Measurements from ENCODE around the gene B4GALT6.

Gene B4GALT6

GRCh38 chr18:31618801-31619200 is 65.6 kb downstream of the B4GALT6 start:
- no peak for TF ChIP-seq CTCF (IDR thresholded peaks at IDR 0.05)

GRCh38 chr18:31617031-31617717 is 67.2 kb downstream of the B4GALT6 start:
- no peak for TF ChIP-seq CTCF (IDR thresholded peaks at IDR 0.05)

More at GRCh38 chr18:31618801-31619200, 65.6 kb downstream of the B4GALT6 start:
- no peak overlapping the region for H3K4me3 ChIP-seq (ENCODE audit: low read depth in 1 of 2, low read length in 1 of 2)
- no peaks in the 10 kb centered on the region for H3K4me1 ChIP-seq (ENCODE audit: control insufficient read depth in 1 of 2, insufficient read depth in 1 of 2, low read depth in 1 of 2, low read length in 1 of 2)
- no peaks in the 10 kb centered on the region for H3K27me3 ChIP-seq
- H3K27ac ChIP-seq: no peak overlapping the region
- H3K36me3 ChIP-seq: no peaks in the 10 kb centered on the region
- H3K9me3 ChIP-seq: no peaks in the 10 kb centered on the region

GRCh38 chr18:31616586-31616985 is 67.8 kb downstream of the B4GALT6 start:
- no peaks in the 10 kb centered on the region for H3K9me3 ChIP-seq
- H3K27ac ChIP-seq: no peak overlapping the region
- H3K36me3 ChIP-seq: no peaks in the 10 kb centered on the region
- H3K4me1 ChIP-seq (ENCODE audit: control insufficient read depth in 1 of 2, insufficient read depth in 1 of 2, low read depth in 1 of 2, low read length in 1 of 2): no peaks in the 10 kb centered on the region
- no peak overlapping the region for H3K4me3 ChIP-seq (ENCODE audit: low read depth in 1 of 2, low read length in 1 of 2)
- no peaks in the 10 kb centered on the region for H3K27me3 ChIP-seq
- no peak for TF ChIP-seq CTCF (IDR thresholded peaks at IDR 0.05)

More at GRCh38 chr18:31617031-31617717, 67.2 kb downstream of the B4GALT6 start:
- Histone ChIP-seq H3K36me3 (no peaks in the 10 kb centered on the region), H3K9me3 (no peaks in the 10 kb centered on the region), H3K27me3 (no peaks in the 10 kb centered on the region), H3K4me1 (ENCODE audit: control insufficient read depth in 1 of 2, insufficient read depth in 1 of 2, low read depth in 1 of 2, low read length in 1 of 2) (no peaks in the 10 kb centered on the region), H3K27ac (no peak overlapping the region), H3K4me3 (ENCODE audit: low read depth in 1 of 2, low read length in 1 of 2) (no peak overlapping the region)

GRCh38 chr18:31614044-31614443 is 70.3 kb downstream of the B4GALT6 start:
- Histone ChIP-seq H3K36me3 (no peaks in the 10 kb centered on the region), H3K4me3 (ENCODE audit: low read depth in 1 of 2, low read length in 1 of 2) (no peak overlapping the region), H3K4me1 (ENCODE audit: control insufficient read depth in 1 of 2, insufficient read depth in 1 of 2, low read depth in 1 of 2, low read length in 1 of 2) (no peaks in the 10 kb centered on the region), H3K27ac (no peak overlapping the region), H3K27me3 (no peaks in the 10 kb centered on the region), H3K9me3 (no peaks in the 10 kb centered on the region)
- TF ChIP-seq CTCF (IDR thresholded peaks at IDR 0.05): no peak

GRCh38 chr18:31612124-31612523 is 72.3 kb downstream of the B4GALT6 start:
- Histone ChIP-seq H3K36me3 (no peaks in the 10 kb centered on the region), H3K9me3 (no peaks in the 10 kb centered on the region), H3K27me3 (no peaks in the 10 kb centered on the region), H3K4me1 (ENCODE audit: control insufficient read depth in 1 of 2, insufficient read depth in 1 of 2, low read depth in 1 of 2, low read length in 1 of 2) (no peaks in the 10 kb centered on the region), H3K4me3 (ENCODE audit: low read depth in 1 of 2, low read length in 1 of 2) (no peak overlapping the region), H3K27ac (no peak overlapping the region)
- no peak for TF ChIP-seq CTCF (IDR thresholded peaks at IDR 0.05)

Measured in neutrophil (primary cell).